Endothelial cell of umbilical vein (primary cell): Measurements from ENCODE around the gene CLRN3. TPM values are rescaled to one million over a fixed set of nuclear protein-coding genes. Genes with fewer than 3 reads are reported as not detected.

Experiments used
- BruUV-seq: library from RNA; stranded (reverse); fragments of 400-500 nt; replicated peaks from 2 replicates; lab custom pipeline; 2021; lab: Mats Ljungman, UMichigan
- CTCF ChIA-PET: fragments of 300-600, 350-600 bp; sonication (Branson Sonifier 250); formaldehyde crosslinking; loops from one replicate; lab custom pipeline; 2021; ENCODE audit warnings: antibody characterized with exemption, inconsistent platforms; lab: Charles Lee
- POLR2A ChIA-PET: fragments of 300-600, 350-600 bp; sonication (Branson Sonifier 250); formaldehyde crosslinking; loops from one replicate; lab custom pipeline; 2021; ENCODE audit warnings: antibody characterized with exemption, inconsistent platforms; lab: Charles Lee
- DNase-seq: peaks from one replicate; pipeline ENCODE4 v3.0.0-alpha.2; 2011; ENCODE audit warnings: low read depth, low spot score
- FAIRE-seq: peaks from 2 replicates; lab custom pipeline; 2011; peaks lifted over from hg19 to GRCh38; lab: Jason Lieb, UNC
- H2AFZ ChIP-seq: 2 replicates; pipeline ENCODE4 v1.6.0; 2012; ENCODE audit warnings: low read depth, low read length, control low read depth, inconsistent platforms
- H3K27ac ChIP-seq: 2 replicates; pipeline ENCODE4 v1.5.1; 2011; ENCODE audit warnings: low read depth, mild to moderate bottlenecking, control low read depth, low read length, moderate library complexity; ENCODE audit not compliant: insufficient read depth
- H3K27me3 ChIP-seq, 2 experiments: 2 replicates each; pipeline versions ENCODE4 v1.6.0 to v1.6.1; 2011; ENCODE audit warnings: low read length in 2 of 2, mixed read lengths in 1 of 2; ENCODE audit not compliant: control insufficient read depth in 2 of 2, insufficient read depth in 2 of 2
- H3K36me3 ChIP-seq, 2 experiments: 2 replicates in 1 of 2; 3 replicates in 1 of 2; pipeline ENCODE4 v1.5.1; 2011; ENCODE audit warnings: low read length in 2 of 2, mild to moderate bottlenecking in 1 of 2, moderate library complexity in 1 of 2; ENCODE audit not compliant: control insufficient read depth in 2 of 2, insufficient read depth in 2 of 2; ENCODE audit errors: extremely low read depth in 1 of 2
- H3K4me1 ChIP-seq: 3 replicates; pipeline ENCODE4 v1.5.1; 2011; ENCODE audit warnings: mild to moderate bottlenecking, low read length; ENCODE audit not compliant: control insufficient read depth, insufficient read depth; ENCODE audit errors: extremely low read depth
- H3K4me2 ChIP-seq: 2 replicates; pipeline ENCODE4 v1.6.1; 2011; ENCODE audit warnings: low read length, control low read depth, mixed read lengths; ENCODE audit not compliant: insufficient read depth
- H3K4me3 ChIP-seq, 3 experiments: fragments of 200-600 bp in 1 of 3; sonication (generic), shearing (Covaris generic) in 1 of 3; replicated peaks in 1 of 3; 2 replicates each; pipeline ENCODE4 v1.5.1; 2011 to 2016; ENCODE audit warnings: control low read depth in 3 of 3, low read length in 3 of 3, mild to moderate bottlenecking in 2 of 3, inconsistent platforms in 1 of 3, low read depth in 1 of 3, moderate library complexity in 1 of 3; ENCODE audit not compliant: insufficient read depth in 1 of 3
- H3K79me2 ChIP-seq: 2 replicates; pipeline ENCODE4 v1.6.0; 2012; ENCODE audit warnings: low read length, inconsistent platforms; ENCODE audit not compliant: control insufficient read depth, insufficient read depth
- H3K9ac ChIP-seq: replicated peaks from 2 replicates; pipeline ENCODE3; 2011; ENCODE audit warnings: low read length, control low read depth; ENCODE audit not compliant: insufficient read depth; ENCODE audit errors: extremely low read depth
- H3K9me1 ChIP-seq: replicated peaks from 3 replicates; pipeline ENCODE4 v1.6.0; 2011; ENCODE audit warnings: mild to moderate bottlenecking, low read length; ENCODE audit not compliant: control insufficient read depth, insufficient read depth; ENCODE audit errors: extremely low read depth
- H3K9me3 ChIP-seq: replicated peaks from 2 replicates; pipeline ENCODE4 v1.5.1; 2012; ENCODE audit warnings: low read length, inconsistent platforms; ENCODE audit not compliant: control insufficient read depth, insufficient read depth
- H4K20me1 ChIP-seq: replicated peaks from 2 replicates; pipeline ENCODE3; 2011; ENCODE audit warnings: mild to moderate bottlenecking, low read length; ENCODE audit not compliant: control insufficient read depth, insufficient read depth; ENCODE audit errors: extremely low read depth
- EZH2 ChIP-seq: IDR thresholded peaks from 2 replicates; pipeline ENCODE4 v1.6.1; 2012; ENCODE audit warnings: borderline replicate concordance, low read depth, mild to moderate bottlenecking, moderate library complexity, low read length, inconsistent platforms; ENCODE audit not compliant: severe bottlenecking
- FOS ChIP-seq: IDR thresholded peaks from 2 replicates; pipeline ENCODE4 v1.6.1; 2011; ENCODE audit warnings: mild to moderate bottlenecking, low read length, moderate library complexity, borderline replicate concordance; ENCODE audit not compliant: insufficient read depth
- GATA2 ChIP-seq: IDR thresholded peaks from 2 replicates; pipeline ENCODE4 v1.7.0; 2011; ENCODE audit warnings: low read depth, mild to moderate bottlenecking, moderate library complexity, mixed read lengths, low read length; ENCODE audit not compliant: insufficient read length, insufficient read depth
- JUN ChIP-seq: IDR thresholded peaks from 2 replicates; pipeline ENCODE4 v1.6.1; 2011; ENCODE audit warnings: borderline replicate concordance, low read depth; ENCODE audit not compliant: insufficient read length, insufficient read depth
- MYC ChIP-seq: IDR thresholded peaks from one replicate; pipeline ENCODE4 v1.6.1; 2011; ENCODE audit warnings: mild to moderate bottlenecking, low read depth, low read length
- POLR2A ChIP-seq: IDR thresholded peaks from 2 replicates; pipeline ENCODE4 v1.6.1; 2012; ENCODE audit warnings: low read depth, mild to moderate bottlenecking, control low read depth, low read length
- POLR2AphosphoS5 ChIP-seq: IDR thresholded peaks from 2 replicates; pipeline ENCODE4 v1.6.1; 2012; ENCODE audit warnings: low read depth, mild to moderate bottlenecking, control low read depth, low read length, moderate library complexity; ENCODE audit not compliant: insufficient read depth
- dilution Hi-C: fragments of 300-500 bp; cut with MboI; formaldehyde crosslinking; loops from one replicate; pipeline ENCODE4 v1.15.0; 2019; ENCODE audit warnings: low sequenced_read_pairs; ENCODE audit not compliant: extremely low pct_ligation_motif_present
- intact Hi-C: fragments of 100-400 bp; cut with micrococcal nuclease; formaldehyde crosslinking; loops from one replicate; pipeline ENCODE4 v1.10.0; 2022
- polyA plus RNA-seq, 4 experiments: library from polyadenylated mRNA; depleted of rRNA in 3 of 4; stranded (reverse) in 3 of 4; unstranded in 1 of 4; fragments of >200 nt; gene quantifications; 2 replicates each; pipeline versions ENCODE4 v1.2.1 to v1.2.3, GENCODE V29; 2011 to 2012; ENCODE audit warnings: missing spikeins in 1 of 4
- total RNA-seq: library from RNA; stranded (reverse); gene quantifications from 2 replicates; pipeline ENCODE4 v1.2.3, GENCODE V29; 2021
- TF ChIP-seq, protein P1 (sequence below): IDR thresholded peaks from 2 replicates; pipeline ENCODE4 v1.6.1; 2011; ENCODE audit not compliant: insufficient read depth, insufficient read length
- TF ChIP-seq, protein P2 (sequence below), 2 donors: IDR thresholded peaks; 1 replicate in 1 of 2; 2 replicates in 1 of 2; pipeline ENCODE4 v1.5.1; 2011; ENCODE audit warnings: low read length in 2 of 2, mild to moderate bottlenecking in 2 of 2, moderate library complexity in 2 of 2, control low read depth in 1 of 2, inconsistent platforms in 1 of 2, low read depth in 1 of 2; ENCODE audit not compliant: insufficient read depth in 1 of 2; ENCODE audit errors: extremely low read depth in 1 of 2

The CLRN3 gene
- total and polyA plus RNA-seq, 2 donors (not counting 3 experiments of a cell fraction or from before 2014, with no cell fraction given), result 0.07 TPM; not detected in 1

DNA sequence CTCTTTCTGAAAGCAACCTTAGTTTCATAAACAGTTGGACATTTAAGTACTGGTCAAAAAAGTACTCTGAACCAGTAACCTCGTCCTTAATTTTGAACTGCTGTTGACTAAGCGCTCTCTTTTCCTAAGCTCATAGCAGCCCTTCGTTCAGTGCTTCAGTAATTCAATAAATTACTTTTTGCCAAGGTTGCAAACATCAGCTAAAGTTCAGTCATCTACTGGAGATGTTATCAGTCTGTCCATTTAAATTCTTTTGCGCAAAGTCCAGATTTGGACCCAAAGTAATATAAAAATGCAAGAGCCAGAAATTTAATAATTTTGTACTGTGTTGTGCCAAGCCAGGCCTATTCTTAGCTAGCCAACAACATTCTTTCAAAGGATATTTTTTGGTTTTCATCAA is 22.6 kb upstream of the CLRN3 start:
- no peak overlapping the region for H3K4me3 ChIP-seq
- DNase-seq (no peak), FAIRE-seq (no peak)
- dilution Hi-C loops, result no loop called here
- no peak overlapping the region for H2AFZ ChIP-seq
- no peaks in the 10 kb centered on the region for H3K9me1 ChIP-seq
- no peak overlapping the region for H3K9ac ChIP-seq
- no peaks in the 10 kb centered on the region for H3K27me3 ChIP-seq
- ChIA-PET POLR2A (no interaction called here), CTCF (interaction anchor here (0.9 to 2.6 kb wide), 4 partner anchors 13 to 96 kb away, joined by 3 to 12 read pairs (median 5); no protein-coding TSS in a partner anchor)
- BruUV-seq, result no TSS peak
- no peak overlapping the region for H3K4me2 ChIP-seq
- H3K36me3 ChIP-seq, result peaks cover 0 to 2% of the 10 kb centered on the region in 2 experiments
- peaks cover 24% of the 10 kb centered on the region for H3K4me1 ChIP-seq
- intact Hi-C loops, result no loop called here
- H3K79me2 ChIP-seq, result peaks cover 16% of the 10 kb centered on the region
- no peaks in the 10 kb centered on the region for H3K9me3 ChIP-seq
- no peak overlapping the region for H3K27ac ChIP-seq
- TF ChIP-seq JUN, result no peak
- H4K20me1 ChIP-seq, result no peaks in the 10 kb centered on the region

DNA sequence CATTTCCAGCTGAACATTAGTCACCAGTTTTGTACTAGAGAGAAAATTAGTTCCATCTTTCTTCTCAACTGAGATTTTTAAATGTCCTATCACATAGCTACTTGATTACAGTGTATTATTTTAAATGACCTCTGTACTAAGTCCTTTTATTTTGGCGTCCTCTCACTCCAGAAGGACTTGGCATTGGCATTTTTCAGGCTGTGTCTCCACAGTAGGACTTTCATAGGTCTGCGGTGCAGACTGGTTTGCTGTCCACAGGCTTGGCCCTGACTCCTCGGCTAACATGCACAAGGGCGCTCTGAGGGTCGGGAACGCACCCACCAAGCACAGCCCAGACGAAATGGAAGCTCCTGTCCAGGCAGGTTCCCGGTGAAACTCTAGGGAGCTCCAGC is 20.6 kb upstream of the CLRN3 start:
- DNase-seq, result no peak
- ChIA-PET CTCF (interaction anchor here (1.5 to 2.6 kb wide), 3 partner anchors 12 to 98 kb away, joined by 3 to 12 read pairs (median 5); no protein-coding TSS in a partner anchor), POLR2A (no interaction called here)
- FAIRE-seq, result no peak
- Histone ChIP-seq H3K4me3 (no peak overlapping the region), H3K4me1 (peaks cover 15% of the 10 kb centered on the region), H2AFZ (no peak overlapping the region), H3K4me2 (no peak overlapping the region), H3K9ac (no peak overlapping the region), H3K36me3 (peaks cover 0 to 3% of the 10 kb centered on the region in 2 experiments), H3K9me1 (no peaks in the 10 kb centered on the region), H3K79me2 (peaks cover 23% of the 10 kb centered on the region), H3K27me3 (no peaks in the 10 kb centered on the region), H3K9me3 (no peaks in the 10 kb centered on the region), H4K20me1 (no peaks in the 10 kb centered on the region), H3K27ac (no peak overlapping the region)
- intact Hi-C loops (no loop called here), dilution Hi-C loops (no loop called here)
- no TSS peak for BruUV-seq
- TF ChIP-seq, protein P1, sequence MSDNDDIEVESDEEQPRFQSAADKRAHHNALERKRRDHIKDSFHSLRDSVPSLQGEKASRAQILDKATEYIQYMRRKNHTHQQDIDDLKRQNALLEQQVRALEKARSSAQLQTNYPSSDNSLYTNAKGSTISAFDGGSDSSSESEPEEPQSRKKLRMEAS, result no peak
- TF ChIP-seq, protein P2, sequence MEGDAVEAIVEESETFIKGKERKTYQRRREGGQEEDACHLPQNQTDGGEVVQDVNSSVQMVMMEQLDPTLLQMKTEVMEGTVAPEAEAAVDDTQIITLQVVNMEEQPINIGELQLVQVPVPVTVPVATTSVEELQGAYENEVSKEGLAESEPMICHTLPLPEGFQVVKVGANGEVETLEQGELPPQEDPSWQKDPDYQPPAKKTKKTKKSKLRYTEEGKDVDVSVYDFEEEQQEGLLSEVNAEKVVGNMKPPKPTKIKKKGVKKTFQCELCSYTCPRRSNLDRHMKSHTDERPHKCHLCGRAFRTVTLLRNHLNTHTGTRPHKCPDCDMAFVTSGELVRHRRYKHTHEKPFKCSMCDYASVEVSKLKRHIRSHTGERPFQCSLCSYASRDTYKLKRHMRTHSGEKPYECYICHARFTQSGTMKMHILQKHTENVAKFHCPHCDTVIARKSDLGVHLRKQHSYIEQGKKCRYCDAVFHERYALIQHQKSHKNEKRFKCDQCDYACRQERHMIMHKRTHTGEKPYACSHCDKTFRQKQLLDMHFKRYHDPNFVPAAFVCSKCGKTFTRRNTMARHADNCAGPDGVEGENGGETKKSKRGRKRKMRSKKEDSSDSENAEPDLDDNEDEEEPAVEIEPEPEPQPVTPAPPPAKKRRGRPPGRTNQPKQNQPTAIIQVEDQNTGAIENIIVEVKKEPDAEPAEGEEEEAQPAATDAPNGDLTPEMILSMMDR (IDR thresholded peaks at IDR 0.05; ENCODE audit: extremely low read depth in 1 of 2, insufficient read depth in 1 of 2, low read depth in 1 of 2, low read length in 2 of 2), result no peak
- TF ChIP-seq FOS (no peak), EZH2 (no peak), MYC (no peak), JUN (no peak), POLR2A (no peak), POLR2AphosphoS5 (no peak), GATA2 (no peak)
